Measurements from ENCODE around the gene BBX.

GRCh38 chr3:107604057-107604822 lies 81.5 kb downstream of the BBX start:
- TF ChIP-seq CTCF (conservative IDR thresholded peaks at IDR 0.05 in 1 of 2, IDR thresholded peaks at IDR 0.05 in 1 of 2; ENCODE audit: extremely low read depth in 1 of 2, insufficient read depth in 1 of 2, low read depth in 1 of 2, low read length in 2 of 2) = no peak
- TF ChIP-seq EZH2 (IDR thresholded peaks at IDR 0.05; ENCODE audit: borderline replicate concordance, low read length) = no peak

All from mammary epithelial cell (primary cell).